Right lung (tissue), 5 donors: Measurements from ENCODE around the gene PRKACG. TPM values are rescaled to one million over a fixed set of nuclear protein-coding genes. Genes with fewer than 3 reads are reported as not detected.

ENCODE experiments used
- polyA plus RNA-seq, 5 donors: library from polyadenylated mRNA; unstranded; fragments of 120-200 nt; gene quantifications; one replicate each; pipeline versions ENCODE4 v1.2.1 to v1.2.3, GENCODE V29; 2013; ENCODE audit warnings: inconsistent platforms in 1 of 5, low replicate concordance in 1 of 5; ENCODE audit not compliant: insufficient read length in 5 of 5, insufficient read depth in 1 of 5

Gene PRKACG
- polyA plus RNA-seq, 5 donors = not detected

Other genes with a start within 250 kb of the PRKACG start
- gene FXN, start 21.6 kb upstream of the PRKACG start, polyA plus RNA-seq = 10 to 100 TPM; 21.3 to 25.5 (median 24.6) TPM
- gene TJP2, start 160.2 kb upstream of the PRKACG start, polyA plus RNA-seq = 100 to 1,000 TPM in 4 of 5 donors, 10 to 100 TPM in 1; 75.5 to 131 (median 122) TPM